Ovary (tissue), 10 donors: Measurements from ENCODE around the gene NFKBIL1. TPM values are rescaled to one million over a fixed set of nuclear protein-coding genes. Genes with fewer than 3 reads are reported as not detected.
"Not testable (repeated sequence)": the region's sequence is repeated elsewhere in the genome, so short reads cannot be mapped to it uniquely, and the experiment has no call there.

Experiments used
- DNase-seq, 5 donors: peaks; one replicate each; pipeline ENCODE4 v3.0.0-alpha.2; 2019 to 2020
- H3K27ac ChIP-seq, 2 donors: fragments of 200-600 bp; one replicate each; pipeline versions ENCODE4 v1.5.1 to v1.8.0; 2019 to 2022
- H3K27me3 ChIP-seq: fragments of 200-600 bp; one replicate; pipeline ENCODE4 v1.8.0; 2022
- H3K36me3 ChIP-seq: fragments of 200-600 bp; sonication (generic); one replicate; pipeline ENCODE4 v1.5.1; 2019
- H3K4me1 ChIP-seq: one replicate; pipeline ENCODE4 v1.8.1; 2013; ENCODE audit warnings: mild to moderate bottlenecking, moderate library complexity; ENCODE audit not compliant: insufficient read depth
- H3K4me3 ChIP-seq: fragments of 200-600 bp; sonication (generic); one replicate; pipeline ENCODE4 v1.5.1; 2017
- H3K9me3 ChIP-seq, 2 donors: fragments of 200-600 bp in 1 of 2; sonication (generic) in 1 of 2; one replicate each; pipeline versions ENCODE4 v1.5.1 to v1.8.1; 2013 to 2019; ENCODE audit warnings: mild to moderate bottlenecking in 1 of 2, moderate library complexity in 1 of 2
- CTCF ChIP-seq, 3 donors: fragments of 450-650 bp in 2 of 3; fragments of 200-600 bp in 1 of 3; IDR thresholded peaks; one replicate each; pipeline versions ENCODE4 v1.5.1 to v1.8.0; 2016 to 2022; ENCODE audit warnings: antibody characterized with exemption in 3 of 3, mild to moderate bottlenecking in 1 of 3
- EP300 ChIP-seq: sonication (generic); formaldehyde crosslinking; IDR thresholded peaks from one replicate; pipeline ENCODE4 v1.6.1; 2017; ENCODE audit warnings: antibody characterized with exemption
- POLR2A ChIP-seq: fragments of 450-650 bp; IDR thresholded peaks from one replicate; pipeline ENCODE4 v1.6.1; 2017; ENCODE audit warnings: antibody characterized with exemption, mild to moderate bottlenecking, moderate library complexity
- WGBS, 3 donors: extraction: QIAGEN DNeasy Blood & Tissue Kit in 1 of 3; methylation state at CpG; one replicate each; pipeline versions ENCODE4 v1.1.5 to v1.1.7; 2013 to 2017; 5-methylcytosine and 5-hydroxymethylcytosine counted together
- intact Hi-C, 4 donors: fragments of 100-400 bp; cut with DNase I; formaldehyde crosslinking; loops; one replicate each; pipeline versions ENCODE4 v1.11.0 to v1.15.1; 2022 to 2023
- long read RNA-seq, 3 donors: library from polyadenylated mRNA in 2 of 3; unstranded in 2 of 3; transcript quantifications; one replicate each; pipeline ENCODE4 v2.0.0 and lab custom pipeline, GENCODE V29; 2021 to 2026
- polyA plus RNA-seq, 2 donors: library from polyadenylated mRNA; stranded (reverse); fragments of 200-250 nt in 1 of 2; fragments of 350-450 nt in 1 of 2; fragmentation: Illumina TruSeq in 1 of 2; extraction: RNeasy Lipid Tissue Mini Kit (QIAGEN cat#74804) in 1 of 2; gene quantifications; one replicate each; pipeline ENCODE4 v1.2.3, GENCODE V29; 2013 to 2014
- total RNA-seq, 7 donors: library from RNA; depleted of rRNA in 2 of 7; stranded (reverse); fragments of >200 nt in 2 of 7; fragmentation: NEBNext Ultra II Directional in 3 of 7; extraction: Animal tissue kit (Norgen Biotek cat#: 25700) in 3 of 7; gene quantifications; one replicate each; pipeline versions ENCODE4 v1.1.0 to v1.2.4, GENCODE V29; 2016 to 2023
- donor health status: DM: no; HTN: no; CAD: no; lungs with moderate emphysema.
- donor health status: DM: no; HTN: no; CAD: no.
- donor health status: Bipolar disorder and iron deficiency.
- donor health status: DM: yes; HTN: yes; CAD: no.
- donor health status: DM: no; HTN: no; CAD: no.
- donor health status: DM: yes; HTN: yes; CAD: no.

NFKBIL1 gene
- total RNA-seq, result 10 to 100 TPM; 23.6 to 32.4 (median 27.5) TPM
- 10 to 100 TPM in 1 of 2 donors, 1 to 10 TPM in 1; 8.2 to 46.0 TPM for polyA plus RNA-seq
- long read RNA-seq, donor 1, transcript NFKBIL1-202 (4 exons, 1,411 nt), result minor isoform, 8 of 187 reads
- long read RNA-seq, donor 1, transcript NFKBIL1-203 (4 exons, 1,478 nt), result major isoform, 127 of 187 reads
- long read RNA-seq, donor 1, transcript NFKBIL1-201 (4 exons, 1,401 nt), result minor isoform, 40 of 187 reads
- long read RNA-seq, donor 1, partial matches to known transcripts, result 8 of 187 reads
- long read RNA-seq, donor 1, other reads (novel, unspliced or antisense), result 4 of 187 reads
- long read RNA-seq, donor 2, transcript NFKBIL1-203 (4 exons, 1,478 nt), result major isoform, 5 of 6 reads
- long read RNA-seq, donor 2, partial matches to known transcripts, result 0 of 6 reads
- long read RNA-seq, donor 2, other reads (novel, unspliced or antisense), result 0 of 6 reads
- long read RNA-seq, donor 3, transcript NFKBIL1-203 (4 exons, 1,478 nt), result major isoform, 15 of 22 reads
- long read RNA-seq, donor 3, transcript NFKBIL1-201 (4 exons, 1,401 nt), result minor isoform, 5 of 22 reads
- long read RNA-seq, donor 3, partial matches to known transcripts, result 1 of 22 reads
- long read RNA-seq, donor 3, other reads (novel, unspliced or antisense), result 0 of 22 reads

GRCh38 chr6:31546958-31547726, at the start of gene NFKBIL1:
Gene NFKBIL1, plus strand, starts transcription at chr6:31547608. Its CDS starts 87 bp downstream, at chr6:31547695.
- DNase-seq, result peak; percentile 94 to 97 (median 94)
- Histone ChIP-seq H3K27ac (peak within 1 kb of the TSS; percentile 18 to 69), H3K36me3 (no peaks in the 10 kb centered on the region), H3K4me3 (peak within 1 kb of the TSS; percentile 42), H3K27me3 (no peaks in the 10 kb centered on the region), H3K4me1 (peaks cover 6% of the 10 kb centered on the region), H3K9me3 (no peaks in the 10 kb centered on the region)
- no peak for TF ChIP-seq EP300
- peak; percentile 63 for TF ChIP-seq POLR2A
- TF ChIP-seq CTCF (IDR thresholded peaks at IDR 0.05), result no peak
- 1% methylated on average over 25 of the region's 25 CpGs for WGBS, 3 donors
- intact Hi-C loops, result loop anchor here (1.0 to 10.0 kb wide), 6 partner anchors 35 to 288 kb away; partner anchors contain the start of genes AIF1 (in 1 of the 4) and LTB (in 1 of the 4)

GRCh38 chr6:31498748-31499147, 48.7 kb upstream of the NFKBIL1 start:
- intact Hi-C loops, result no loop called here
- no peaks in the 10 kb centered on the region for H3K36me3 ChIP-seq
- no peak overlapping the region for H3K4me3 ChIP-seq
- H3K27ac ChIP-seq, result no peak overlapping the region
- H3K27me3 ChIP-seq, result no peaks in the 10 kb centered on the region
- H3K4me1 ChIP-seq, result no peaks in the 10 kb centered on the region
- DNase-seq, result no peak
- TF ChIP-seq CTCF (IDR thresholded peaks at IDR 0.05), result no peak
- no peak for TF ChIP-seq EP300
- no peak for TF ChIP-seq POLR2A
- no peaks in the 10 kb centered on the region for H3K9me3 ChIP-seq
- 3 to 12% (median 9%) methylated on average over 21 of the region's 21 CpGs for WGBS, 3 donors

- H3K4me3 ChIP-seq, H3K36me3 ChIP-seq, H3K27ac ChIP-seq, H3K27me3 ChIP-seq, H3K9me3 ChIP-seq, intact Hi-C loops, DNase-seq, H3K4me1 ChIP-seq: not testable (repeated sequence)
- WGBS, 3 donors, result 64 to 73% (median 69%) methylated on average over 1 to 2 of the region's 2 CpGs
Observed at GRCh38 chr6:31499648-31500047, 47.8 kb upstream of the NFKBIL1 start.

GRCh38 chr6:31502586-31502985, 44.8 kb upstream of the NFKBIL1 start:
- Histone ChIP-seq H3K27ac (no peak overlapping the region), H3K4me3 (no peak overlapping the region), H3K36me3 (no peaks in the 10 kb centered on the region), H3K4me1 (no peaks in the 10 kb centered on the region), H3K9me3 (no peaks in the 10 kb centered on the region), H3K27me3 (no peaks in the 10 kb centered on the region)
- no peak for TF ChIP-seq EP300
- TF ChIP-seq POLR2A, result no peak
- TF ChIP-seq CTCF (IDR thresholded peaks at IDR 0.05), result no peak
- intact Hi-C loops, result no loop called here
- no peak for DNase-seq

- H3K36me3 ChIP-seq, intact Hi-C loops, H3K4me3 ChIP-seq, H3K4me1 ChIP-seq, H3K27ac ChIP-seq, H3K27me3 ChIP-seq, H3K9me3 ChIP-seq, DNase-seq: not testable (repeated sequence)
- 38 to 46% (median 38%) methylated on average over 2 of the region's 2 CpGs for WGBS, 3 donors
Observed at GRCh38 chr6:31509036-31509435, 38.4 kb upstream of the NFKBIL1 start.
